ENCODE results near the gene PDXDC1. TPM values are rescaled to one million over a fixed set of nuclear protein-coding genes. Genes with fewer than 3 reads are reported as not detected.

PDXDC1 gene
- total and polyA plus RNA-seq, 4 donors = 35.7 to 109 (median 69.6) TPM

- Histone ChIP-seq H3K27me3 (ENCODE audit: control insufficient read depth in 3 of 3, insufficient read depth in 3 of 3, low read length in 2 of 3) (no peaks in the 10 kb centered on the region), H3K27ac (ENCODE audit: low read depth in 1 of 2, low read length in 1 of 2) (peak overlapping the region in 1 of 2 donors; percentile 82), H3K9me3 (ENCODE audit: control insufficient read depth in 4 of 4, insufficient read depth in 3 of 4, low read length in 3 of 4) (no peaks in the 10 kb centered on the region), H3K4me1 (ENCODE audit: control insufficient read depth in 5 of 5, insufficient read depth in 5 of 5, low read length in 5 of 5) (no peaks in the 10 kb centered on the region), H3K9ac (ENCODE audit: insufficient read depth in 1 of 2, low read length in 2 of 2) (no peak overlapping the region), H3K36me3 (ENCODE audit: control insufficient read depth in 4 of 4, insufficient read depth in 4 of 4, low read length in 4 of 4) (peaks cover 23 to 70% (median 47%) of the 10 kb centered on the region in 4 donors), H3K4me3 (no peak overlapping the region)
- TF ChIP-seq, protein P1, sequence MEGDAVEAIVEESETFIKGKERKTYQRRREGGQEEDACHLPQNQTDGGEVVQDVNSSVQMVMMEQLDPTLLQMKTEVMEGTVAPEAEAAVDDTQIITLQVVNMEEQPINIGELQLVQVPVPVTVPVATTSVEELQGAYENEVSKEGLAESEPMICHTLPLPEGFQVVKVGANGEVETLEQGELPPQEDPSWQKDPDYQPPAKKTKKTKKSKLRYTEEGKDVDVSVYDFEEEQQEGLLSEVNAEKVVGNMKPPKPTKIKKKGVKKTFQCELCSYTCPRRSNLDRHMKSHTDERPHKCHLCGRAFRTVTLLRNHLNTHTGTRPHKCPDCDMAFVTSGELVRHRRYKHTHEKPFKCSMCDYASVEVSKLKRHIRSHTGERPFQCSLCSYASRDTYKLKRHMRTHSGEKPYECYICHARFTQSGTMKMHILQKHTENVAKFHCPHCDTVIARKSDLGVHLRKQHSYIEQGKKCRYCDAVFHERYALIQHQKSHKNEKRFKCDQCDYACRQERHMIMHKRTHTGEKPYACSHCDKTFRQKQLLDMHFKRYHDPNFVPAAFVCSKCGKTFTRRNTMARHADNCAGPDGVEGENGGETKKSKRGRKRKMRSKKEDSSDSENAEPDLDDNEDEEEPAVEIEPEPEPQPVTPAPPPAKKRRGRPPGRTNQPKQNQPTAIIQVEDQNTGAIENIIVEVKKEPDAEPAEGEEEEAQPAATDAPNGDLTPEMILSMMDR (IDR thresholded peaks at IDR 0.05; ENCODE audit: control extremely low read depth, extremely low read depth) = no peak
- ATAC-seq (ENCODE audit: insufficient read depth, low FRiP score) = no peak
- DNase-seq = no peak
- WGBS, 2 donors = 73 to 77% methylated on average over 15 of the region's 15 CpGs
Observed at GRCh38 chr16:15035163-15035729, 60.4 kb downstream of the PDXDC1 start.

- H3K9ac ChIP-seq (ENCODE audit: insufficient read depth in 1 of 2, low read length in 2 of 2) = no peak overlapping the region
- 87 to 90% methylated on average over 10 of the region's 10 CpGs for WGBS, 2 donors
- peaks cover 0 to 4% (median 0%) of the 10 kb centered on the region in 5 donors for H3K4me1 ChIP-seq (ENCODE audit: control insufficient read depth in 5 of 5, insufficient read depth in 5 of 5, low read length in 5 of 5)
- H3K27ac ChIP-seq (ENCODE audit: low read depth in 1 of 2, low read length in 1 of 2) = no peak overlapping the region
- ATAC-seq (ENCODE audit: insufficient read depth, low FRiP score) (no peak), DNase-seq (no peak)
- H3K4me3 ChIP-seq = no peak overlapping the region
- TF ChIP-seq, protein P1 (IDR thresholded peaks at IDR 0.05; ENCODE audit: control extremely low read depth, extremely low read depth) = no peak
- H3K27me3 ChIP-seq (ENCODE audit: control insufficient read depth in 3 of 3, insufficient read depth in 3 of 3, low read length in 2 of 3) = no peaks in the 10 kb centered on the region
- H3K9me3 ChIP-seq (ENCODE audit: control insufficient read depth in 4 of 4, insufficient read depth in 3 of 4, low read length in 3 of 4) = no peaks in the 10 kb centered on the region
- H3K36me3 ChIP-seq (ENCODE audit: control insufficient read depth in 4 of 4, insufficient read depth in 4 of 4, low read length in 4 of 4) = peaks cover 23 to 63% (median 50%) of the 10 kb centered on the region in 4 donors
Observed at GRCh38 chr16:15037003-15037402, 62.2 kb downstream of the PDXDC1 start.

- WGBS, 2 donors = 74 to 88% methylated on average over 4 of the region's 4 CpGs
- Histone ChIP-seq H3K9me3 (ENCODE audit: control insufficient read depth in 4 of 4, insufficient read depth in 3 of 4, low read length in 3 of 4) (no peaks in the 10 kb centered on the region), H3K4me1 (ENCODE audit: control insufficient read depth in 5 of 5, insufficient read depth in 5 of 5, low read length in 5 of 5) (peaks cover 0 to 4% (median 3%) of the 10 kb centered on the region in 5 donors), H3K27ac (ENCODE audit: low read depth in 1 of 2, low read length in 1 of 2) (no peak overlapping the region), H3K4me3 (no peak overlapping the region), H3K9ac (ENCODE audit: insufficient read depth in 1 of 2, low read length in 2 of 2) (no peak overlapping the region), H3K27me3 (ENCODE audit: control insufficient read depth in 3 of 3, insufficient read depth in 3 of 3, low read length in 2 of 3) (no peaks in the 10 kb centered on the region), H3K36me3 (ENCODE audit: control insufficient read depth in 4 of 4, insufficient read depth in 4 of 4, low read length in 4 of 4) (peaks cover 23 to 59% (median 49%) of the 10 kb centered on the region in 4 donors)
- TF ChIP-seq, protein P1 (IDR thresholded peaks at IDR 0.05; ENCODE audit: control extremely low read depth, extremely low read depth) = no peak
- ATAC-seq (ENCODE audit: insufficient read depth, low FRiP score) = no peak
- no peak for DNase-seq
Observed at GRCh38 chr16:15037745-15038144, 62.9 kb downstream of the PDXDC1 start.

DNA sequence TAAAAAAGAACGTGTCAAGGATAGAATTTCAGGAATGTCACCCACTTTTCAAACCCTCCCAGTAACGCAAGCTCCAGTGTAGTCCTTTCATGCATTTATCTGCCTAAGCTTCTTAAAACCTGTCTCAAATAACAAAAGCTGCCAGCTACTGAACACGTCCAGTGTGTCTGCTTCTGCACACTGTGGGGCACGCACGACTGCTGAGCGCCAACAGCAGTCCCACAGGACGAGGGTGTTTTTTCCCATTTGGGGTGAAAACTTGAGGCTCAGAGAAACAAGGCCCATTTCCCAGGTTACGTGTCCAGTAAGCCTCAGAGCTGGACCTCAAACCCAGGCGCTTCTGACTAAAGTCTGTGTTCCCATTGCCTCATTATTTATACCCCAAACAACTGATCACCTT lies 63.9 kb downstream of the PDXDC1 start:
- H3K27me3 ChIP-seq (ENCODE audit: control insufficient read depth in 3 of 3, insufficient read depth in 3 of 3, low read length in 2 of 3) = no peaks in the 10 kb centered on the region
- 90 to 93% methylated on average over 9 of the region's 9 CpGs for WGBS, 2 donors
- no peak overlapping the region for H3K9ac ChIP-seq (ENCODE audit: insufficient read depth in 1 of 2, low read length in 2 of 2)
- H3K9me3 ChIP-seq (ENCODE audit: control insufficient read depth in 4 of 4, insufficient read depth in 3 of 4, low read length in 3 of 4) = no peaks in the 10 kb centered on the region
- no peak overlapping the region for H3K27ac ChIP-seq (ENCODE audit: low read depth in 1 of 2, low read length in 1 of 2)
- peaks cover 23 to 51% (median 41%) of the 10 kb centered on the region in 4 donors for H3K36me3 ChIP-seq (ENCODE audit: control insufficient read depth in 4 of 4, insufficient read depth in 4 of 4, low read length in 4 of 4)
- ATAC-seq (ENCODE audit: insufficient read depth, low FRiP score) = no peak
- no peak for DNase-seq
- TF ChIP-seq, protein P1 (IDR thresholded peaks at IDR 0.05; ENCODE audit: control extremely low read depth, extremely low read depth) = no peak
- H3K4me3 ChIP-seq = no peak overlapping the region
- H3K4me1 ChIP-seq (ENCODE audit: control insufficient read depth in 5 of 5, insufficient read depth in 5 of 5, low read length in 5 of 5) = peaks cover 0 to 4% (median 3%) of the 10 kb centered on the region in 5 donors
